Ascending aorta (tissue), 2 donors: Measurements from ENCODE around the gene PCDHB2. TPM values are rescaled to one million over a fixed set of nuclear protein-coding genes. Genes with fewer than 3 reads are reported as not detected.

Source experiments
- DNase-seq, 2 donors: peaks; one replicate each; pipeline ENCODE4 v3.0.0-alpha.2; 2019; ENCODE audit warnings: low spot score in 2 of 2
- H3K27ac ChIP-seq, 2 donors: fragments of 200-600 bp; sonication (generic); one replicate each; pipeline ENCODE4 v1.5.1; 2016 to 2017; ENCODE audit warnings: mild to moderate bottlenecking in 1 of 2
- H3K27me3 ChIP-seq: fragments of 200-600 bp; sonication (generic); one replicate; pipeline ENCODE4 v1.5.1; 2017
- H3K36me3 ChIP-seq, 2 donors: fragments of 200-600 bp; sonication (generic); one replicate each; pipeline ENCODE4 v1.5.1; 2016
- H3K4me1 ChIP-seq, 2 donors: fragments of 200-600 bp; sonication (generic); one replicate each; pipeline ENCODE4 v1.5.1; 2016 to 2017; ENCODE audit warnings: mild to moderate bottlenecking in 1 of 2
- H3K4me3 ChIP-seq, 2 donors: fragments of 200-600 bp; sonication (generic); one replicate each; pipeline ENCODE4 v1.5.1; 2016 to 2017; ENCODE audit warnings: mild to moderate bottlenecking in 1 of 2
- H3K9me3 ChIP-seq, 2 donors: fragments of 200-600 bp; sonication (generic); one replicate each; pipeline ENCODE4 v1.5.1; 2016
- CTCF ChIP-seq, 3 experiments: fragments of 200-600 bp in 2 of 3; fragments of 450-650 bp in 1 of 3; sonication (generic) in 2 of 3; IDR thresholded peaks; one replicate each; pipeline ENCODE4 v1.5.1; 2016 to 2019; ENCODE audit warnings: antibody characterized with exemption in 3 of 3, mild to moderate bottlenecking in 1 of 3, moderate library complexity in 1 of 3
- intact Hi-C: fragments of 100-400 bp; cut with DNase I; formaldehyde crosslinking; loops from one replicate; pipeline ENCODE4 v1.15.1; 2023
- total RNA-seq: library from RNA; depleted of rRNA; stranded (reverse); fragments of >200 nt; gene quantifications from one replicate; pipeline ENCODE4 v1.1.0, GENCODE V29; 2016

The PCDHB2 gene
- 1.4 TPM for total RNA-seq

GRCh38 chr5:141094481-141095262, at the start of gene PCDHB2:
Gene PCDHB2 (plus strand): TSS chr5:141094615. CDS start chr5:141094791, 176 bp downstream.
- Histone ChIP-seq H3K27me3 (no peaks in the 10 kb centered on the region), H3K4me1 (no peaks in the 10 kb centered on the region), H3K36me3 (no peaks in the 10 kb centered on the region), H3K4me3 (peak within 1 kb of the TSS; percentile 0 to 48), H3K9me3 (peaks cover 23 to 67% of the 10 kb centered on the region in 2 donors), H3K27ac (no peak within 1 kb of the TSS)
- DNase-seq = no peak
- peak in 1 of 3 experiments; percentile 33 for TF ChIP-seq CTCF (IDR thresholded peaks at IDR 0.05)
- intact Hi-C loops = loop anchor here (5.0 kb wide), 1 partner anchor 468 kb away; no protein-coding TSS in a partner anchor

- no peaks in the 10 kb centered on the region for H3K9me3 ChIP-seq
- H3K4me1 ChIP-seq = no peaks in the 10 kb centered on the region
- no peaks in the 10 kb centered on the region for H3K36me3 ChIP-seq
- TF ChIP-seq CTCF (IDR thresholded peaks at IDR 0.05) = no peak
- no peaks in the 10 kb centered on the region for H3K27me3 ChIP-seq
- intact Hi-C loops = no loop called here
- DNase-seq = no peak
- no peak within 1 kb of the TSS for H3K27ac ChIP-seq
- peak within 1 kb of the TSS; percentile 60 for H3K4me3 ChIP-seq
Measured at GRCh38 chr5:141050622-141051520, 43.5 kb upstream of the PCDHB2 start, which contains the start of gene PCDHB1. Gene PCDHB1 (plus strand): TSS chr5:141051374. CDS start chr5:141051471, 97 bp downstream.

- Histone ChIP-seq H3K27ac (no peak overlapping the region), H3K36me3 (no peaks in the 10 kb centered on the region), H3K4me1 (no peaks in the 10 kb centered on the region), H3K9me3 (no peaks in the 10 kb centered on the region), H3K4me3 (peak overlapping the region; percentile 60), H3K27me3 (no peaks in the 10 kb centered on the region)
- TF ChIP-seq CTCF (IDR thresholded peaks at IDR 0.05) = no peak
- DNase-seq = no peak
- intact Hi-C loops = no loop called here
Measured at GRCh38 chr5:141051521-141051866, 42.9 kb upstream of the PCDHB2 start.

- Histone ChIP-seq H3K27ac (no peak overlapping the region), H3K4me3 (no peak overlapping the region), H3K4me1 (no peaks in the 10 kb centered on the region), H3K36me3 (no peaks in the 10 kb centered on the region), H3K9me3 (no peaks in the 10 kb centered on the region), H3K27me3 (no peaks in the 10 kb centered on the region)
- intact Hi-C loops = no loop called here
- DNase-seq = no peak
- TF ChIP-seq CTCF (IDR thresholded peaks at IDR 0.05) = no peak
Measured at GRCh38 chr5:141077826-141078225, 16.6 kb upstream of the PCDHB2 start.

GRCh38 chr5:141082228-141082627, 12.2 kb upstream of the PCDHB2 start:
- Histone ChIP-seq H3K4me3 (no peak overlapping the region), H3K9me3 (peaks cover 0 to 11% of the 10 kb centered on the region in 2 donors), H3K27ac (no peak overlapping the region), H3K36me3 (no peaks in the 10 kb centered on the region), H3K27me3 (no peaks in the 10 kb centered on the region), H3K4me1 (no peaks in the 10 kb centered on the region)
- intact Hi-C loops = no loop called here
- no peak for TF ChIP-seq CTCF (IDR thresholded peaks at IDR 0.05)
- DNase-seq = no peak
